HEK293 (cell line): ENCODE data around the gene GTF2F2.

Experiments
- CTCF ChIA-PET: fragments of 350-600 bp; formaldehyde crosslinking; extraction: SDS; loops from one replicate; lab custom pipeline; 2021; ENCODE audit warnings: antibody characterized with exemption; lab: Yijun Ruan, JAX
- POLR2A ChIA-PET: fragments of 300-600 bp; formaldehyde crosslinking; extraction: SDS; loops from one replicate; lab custom pipeline; 2020; ENCODE audit warnings: antibody characterized with exemption, inconsistent platforms; lab: Yijun Ruan, JAX
- H3K27ac ChIP-seq: fragments of 200-500 bp; sonication (Bioruptor generic); 2 replicates; pipeline ENCODE4 v1.5.1; 2014; ENCODE audit warnings: low read depth, low read length, control low read depth, inconsistent platforms; ENCODE audit errors: extremely low read depth
- H3K36me3 ChIP-seq, 2 experiments: fragments of 200-500 bp in 1 of 2; sonication (Bioruptor generic) in 1 of 2; 1 replicate in 1 of 2; 2 replicates in 1 of 2; pipeline ENCODE4 v1.5.1; 2014 to 2017; ENCODE audit warnings: inconsistent platforms in 2 of 2, low read length in 2 of 2; ENCODE audit not compliant: control insufficient read depth in 2 of 2, insufficient read depth in 1 of 2
- H3K4me1 ChIP-seq: fragments of 200-500 bp; sonication (Bioruptor generic); 2 replicates; pipeline ENCODE4 v1.5.1; 2014; ENCODE audit warnings: mild to moderate bottlenecking, low read length, inconsistent platforms; ENCODE audit not compliant: control insufficient read depth, insufficient read depth
- H3K4me3 ChIP-seq: 2 replicates; pipeline ENCODE4 v1.5.1; 2011; ENCODE audit warnings: low read depth, mild to moderate bottlenecking, control low read depth, low read length, moderate library complexity
- H3K9me3 ChIP-seq: fragments of 200-500 bp; sonication (Bioruptor generic); 2 replicates; pipeline ENCODE4 v1.5.1; 2014; ENCODE audit warnings: low read depth, low read length, inconsistent platforms; ENCODE audit not compliant: control insufficient read depth, insufficient read depth
- FEZF1 ChIP-seq: fragments of 450-650 bp; formaldehyde crosslinking; IDR thresholded peaks from 2 replicates; pipeline ENCODE4 v1.5.1; 2016; ENCODE audit warnings: missing biosample characterization, missing genetic modification characterization
- GLIS1 ChIP-seq: fragments of 450-650 bp; formaldehyde crosslinking; IDR thresholded peaks from 2 replicates; pipeline ENCODE4 v1.5.1; 2016; ENCODE audit warnings: missing biosample characterization, missing genetic modification characterization
- IKZF3 ChIP-seq: fragments of 450-650 bp; IDR thresholded peaks from 2 replicates; pipeline ENCODE4 v1.5.0; 2018; ENCODE audit warnings: missing biosample characterization, mild to moderate bottlenecking, missing genetic modification characterization, moderate library complexity
- MEIS1 ChIP-seq: sonication (generic); formaldehyde crosslinking; IDR thresholded peaks from 2 replicates; pipeline ENCODE4 v1.8.1; 2022; ENCODE audit warnings: missing genetic modification reagents, mild to moderate bottlenecking, borderline replicate concordance
- PRDM1 ChIP-seq: fragments of 450-650 bp; formaldehyde crosslinking; IDR thresholded peaks from 2 replicates; pipeline ENCODE4; 2016; ENCODE audit warnings: missing biosample characterization, missing genetic modification characterization
- RBAK ChIP-seq: fragments of 450-650 bp; formaldehyde crosslinking; IDR thresholded peaks from 2 replicates; pipeline ENCODE4 v1.5.1; 2016; ENCODE audit warnings: missing biosample characterization, missing genetic modification characterization
- WT1 ChIP-seq: fragments of 450-650 bp; formaldehyde crosslinking; IDR thresholded peaks from 2 replicates; pipeline ENCODE4 v1.5.1; 2016; ENCODE audit warnings: missing biosample characterization, missing genetic modification characterization
- ZBTB48 ChIP-seq: fragments of 450-650 bp; formaldehyde crosslinking; IDR thresholded peaks from 2 replicates; pipeline ENCODE4 v1.5.1; 2016; ENCODE audit warnings: missing biosample characterization, missing genetic modification characterization
- ZEB2 ChIP-seq: fragments of 450-650 bp; formaldehyde crosslinking; IDR thresholded peaks from 2 replicates; pipeline ENCODE4 v1.5.1; 2016; ENCODE audit warnings: missing biosample characterization, missing genetic modification characterization
- ZIC2 ChIP-seq: fragments of 450-650 bp; formaldehyde crosslinking; IDR thresholded peaks from 2 replicates; pipeline ENCODE4 v1.5.1; 2016; ENCODE audit warnings: missing biosample characterization, missing genetic modification characterization
- ZNF112 ChIP-seq: fragments of 450-650 bp; formaldehyde crosslinking; IDR thresholded peaks from 2 replicates; pipeline ENCODE4 v1.5.0; 2017; ENCODE audit warnings: missing biosample characterization, missing genetic modification characterization
- ZNF16 ChIP-seq: fragments of 450-650 bp; formaldehyde crosslinking; IDR thresholded peaks from 2 replicates; pipeline ENCODE4 v1.5.1; 2016; ENCODE audit warnings: low read depth, missing biosample characterization, missing genetic modification characterization
- ZNF302 ChIP-seq: fragments of 450-650 bp; formaldehyde crosslinking; IDR thresholded peaks from 2 replicates; pipeline ENCODE4 v1.5.1; 2016; ENCODE audit warnings: missing biosample characterization, missing genetic modification characterization, low read depth
- ZNF366 ChIP-seq: fragments of 450-650 bp; formaldehyde crosslinking; conservative IDR thresholded peaks from 2 replicates; pipeline ENCODE4 v1.5.1; 2016; ENCODE audit warnings: missing biosample characterization, missing genetic modification characterization
- ZNF501 ChIP-seq: fragments of 450-650 bp; formaldehyde crosslinking; IDR thresholded peaks from 2 replicates; pipeline ENCODE4 v1.5.1; 2016; ENCODE audit warnings: missing biosample characterization, missing genetic modification characterization
- ZNF521 ChIP-seq: fragments of 450-650 bp; formaldehyde crosslinking; IDR thresholded peaks from 2 replicates; pipeline ENCODE4 v1.5.1; 2017; ENCODE audit warnings: missing biosample characterization, mild to moderate bottlenecking, missing genetic modification characterization
- ZNF558 ChIP-seq: fragments of 450-650 bp; formaldehyde crosslinking; IDR thresholded peaks from 2 replicates; pipeline ENCODE4 v1.5.1; 2016; ENCODE audit warnings: missing biosample characterization, missing genetic modification characterization
- ZNF629 ChIP-seq: fragments of 450-650 bp; formaldehyde crosslinking; IDR thresholded peaks from 2 replicates; pipeline ENCODE4 v1.5.1; 2017; ENCODE audit warnings: missing biosample characterization, missing genetic modification characterization
- ZNF654 ChIP-seq: fragments of 450-650 bp; formaldehyde crosslinking; IDR thresholded peaks from 2 replicates; pipeline ENCODE4 v1.5.1; 2016; ENCODE audit warnings: low read depth, missing biosample characterization, missing genetic modification characterization
- ZNF777 ChIP-seq: fragments of 450-650 bp; formaldehyde crosslinking; IDR thresholded peaks from 2 replicates; pipeline ENCODE4 v1.5.1; 2017; ENCODE audit warnings: missing biosample characterization, missing genetic modification characterization, borderline replicate concordance
- TF ChIP-seq, protein P1 (sequence below): fragments of 450-650 bp; formaldehyde crosslinking; IDR thresholded peaks from 2 replicates; pipeline ENCODE4 v1.5.1; 2016; ENCODE audit warnings: missing biosample characterization, missing genetic modification characterization
- TF ChIP-seq, protein P2 (sequence below): fragments of 450-650 bp; formaldehyde crosslinking; IDR thresholded peaks from 2 replicates; pipeline ENCODE4 v1.5.1; 2016; ENCODE audit warnings: missing biosample characterization, missing genetic modification characterization
- TF ChIP-seq, protein P3 (sequence below): fragments of 450-650 bp; IDR thresholded peaks from 2 replicates; pipeline ENCODE4 v1.5.1; 2018; ENCODE audit warnings: missing biosample characterization, mild to moderate bottlenecking, missing genetic modification characterization
- TF ChIP-seq, protein P4 (sequence below): fragments of 450-650 bp; formaldehyde crosslinking; IDR thresholded peaks from 2 replicates; pipeline ENCODE4 v1.5.1; 2017; ENCODE audit warnings: missing biosample characterization, missing genetic modification characterization
- TF ChIP-seq, protein P5 (sequence below): fragments of 450-650 bp; formaldehyde crosslinking; IDR thresholded peaks from 2 replicates; pipeline ENCODE4 v1.5.1; 2017; ENCODE audit warnings: missing biosample characterization, missing genetic modification characterization

GTF2F2 gene

DNA sequence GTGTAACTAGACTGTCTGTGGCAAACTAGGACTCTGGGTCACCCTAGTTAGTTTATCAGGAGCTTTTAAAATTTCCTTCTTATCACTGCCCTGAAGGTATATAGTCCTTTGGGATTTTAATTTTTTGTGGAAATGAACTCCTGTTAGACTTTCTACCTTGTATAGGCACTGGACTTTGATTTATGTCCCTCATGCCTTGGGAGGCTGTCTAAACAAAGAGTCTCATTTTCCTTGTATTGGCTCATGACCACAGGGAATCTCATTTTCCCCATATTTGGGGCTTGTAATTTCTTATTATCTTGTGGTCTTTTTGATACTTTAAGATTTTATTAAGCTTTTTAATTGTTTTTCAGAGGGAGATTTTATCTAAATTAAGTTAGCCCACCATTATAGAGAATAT is 59.1 kb downstream of the GTF2F2 start:
- no peak for TF ChIP-seq ZBTB48 (tag by site-specific recombination)
- TF ChIP-seq, protein P1, sequence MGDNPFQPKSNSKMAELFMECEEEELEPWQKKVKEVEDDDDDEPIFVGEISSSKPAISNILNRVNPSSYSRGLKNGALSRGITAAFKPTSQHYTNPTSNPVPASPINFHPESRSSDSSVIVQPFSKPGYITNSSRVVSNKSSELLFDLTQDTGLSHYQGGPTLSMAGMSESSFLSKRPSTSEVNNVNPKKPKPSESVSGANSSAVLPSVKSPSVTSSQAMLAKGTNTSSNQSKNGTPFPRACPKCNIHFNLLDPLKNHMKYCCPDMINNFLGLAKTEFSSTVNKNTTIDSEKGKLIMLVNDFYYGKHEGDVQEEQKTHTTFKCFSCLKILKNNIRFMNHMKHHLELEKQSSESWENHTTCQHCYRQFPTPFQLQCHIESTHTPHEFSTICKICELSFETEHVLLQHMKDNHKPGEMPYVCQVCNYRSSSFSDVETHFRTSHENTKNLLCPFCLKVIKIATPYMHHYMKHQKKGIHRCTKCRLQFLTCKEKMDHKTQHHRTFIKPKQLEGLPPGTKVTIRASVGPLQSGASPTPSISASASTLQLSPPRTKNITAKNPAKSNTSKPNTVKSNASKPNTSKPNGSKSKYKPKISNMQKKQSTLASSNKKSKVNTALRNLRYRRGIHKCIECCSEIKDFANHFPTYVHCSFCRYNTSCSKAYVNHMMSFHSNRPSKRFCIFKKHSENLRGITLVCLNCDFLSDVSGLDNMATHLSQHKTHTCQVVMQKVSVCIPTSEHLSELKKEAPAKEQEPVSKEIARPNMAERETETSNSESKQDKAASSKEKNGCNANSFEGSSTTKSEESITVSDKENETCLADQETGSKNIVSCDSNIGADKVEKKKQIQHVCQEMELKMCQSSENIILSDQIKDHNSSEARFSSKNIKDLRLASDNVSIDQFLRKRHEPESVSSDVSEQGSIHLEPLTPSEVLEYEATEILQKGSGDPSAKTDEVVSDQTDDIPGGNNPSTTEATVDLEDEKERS (tag by site-specific recombination), result no peak
- TF ChIP-seq, protein P2, sequence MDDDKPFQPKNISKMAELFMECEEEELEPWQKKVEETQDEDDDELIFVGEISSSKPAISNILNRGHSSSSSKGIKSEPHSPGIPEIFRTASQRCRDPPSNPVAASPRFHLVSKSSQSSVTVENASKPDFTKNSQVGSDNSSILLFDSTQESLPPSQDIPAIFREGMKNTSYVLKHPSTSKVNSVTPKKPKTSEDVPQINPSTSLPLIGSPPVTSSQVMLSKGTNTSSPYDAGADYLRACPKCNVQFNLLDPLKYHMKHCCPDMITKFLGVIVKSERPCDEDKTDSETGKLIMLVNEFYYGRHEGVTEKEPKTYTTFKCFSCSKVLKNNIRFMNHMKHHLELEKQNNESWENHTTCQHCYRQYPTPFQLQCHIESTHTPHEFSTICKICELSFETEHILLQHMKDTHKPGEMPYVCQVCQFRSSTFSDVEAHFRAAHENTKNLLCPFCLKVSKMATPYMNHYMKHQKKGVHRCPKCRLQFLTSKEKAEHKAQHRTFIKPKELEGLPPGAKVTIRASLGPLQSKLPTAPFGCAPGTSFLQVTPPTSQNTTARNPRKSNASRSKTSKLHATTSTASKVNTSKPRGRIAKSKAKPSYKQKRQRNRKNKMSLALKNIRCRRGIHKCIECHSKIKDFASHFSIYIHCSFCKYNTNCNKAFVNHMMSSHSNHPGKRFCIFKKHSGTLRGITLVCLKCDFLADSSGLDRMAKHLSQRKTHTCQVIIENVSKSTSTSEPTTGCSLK (tag by site-specific recombination), result no peak
- TF ChIP-seq, protein P3, sequence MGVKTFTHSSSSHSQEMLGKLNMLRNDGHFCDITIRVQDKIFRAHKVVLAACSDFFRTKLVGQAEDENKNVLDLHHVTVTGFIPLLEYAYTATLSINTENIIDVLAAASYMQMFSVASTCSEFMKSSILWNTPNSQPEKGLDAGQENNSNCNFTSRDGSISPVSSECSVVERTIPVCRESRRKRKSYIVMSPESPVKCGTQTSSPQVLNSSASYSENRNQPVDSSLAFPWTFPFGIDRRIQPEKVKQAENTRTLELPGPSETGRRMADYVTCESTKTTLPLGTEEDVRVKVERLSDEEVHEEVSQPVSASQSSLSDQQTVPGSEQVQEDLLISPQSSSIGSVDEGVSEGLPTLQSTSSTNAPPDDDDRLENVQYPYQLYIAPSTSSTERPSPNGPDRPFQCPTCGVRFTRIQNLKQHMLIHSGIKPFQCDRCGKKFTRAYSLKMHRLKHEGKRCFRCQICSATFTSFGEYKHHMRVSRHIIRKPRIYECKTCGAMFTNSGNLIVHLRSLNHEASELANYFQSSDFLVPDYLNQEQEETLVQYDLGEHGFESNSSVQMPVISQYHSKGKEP (tag by site-specific recombination), result 0 out of 2 replicates have a peak, but pooled peaks have one; percentile 15
- TF ChIP-seq RBAK (tag by site-specific recombination), result no peak
- peak; percentile 37 for TF ChIP-seq ZEB2
- TF ChIP-seq IKZF3 (tag by site-specific recombination), result peak; percentile 47; the same call in 1 of the 2 replicates
- TF ChIP-seq ZNF558 (tag by site-specific recombination), result no peak
- no peak for TF ChIP-seq ZNF521 (tag by site-specific recombination)
- TF ChIP-seq MEIS1 (CRISPR knock-in tag), result peak; percentile 62; the same call in 1 of the 2 replicates
- peak; percentile 44; the same call in 1 of the 2 replicates for TF ChIP-seq ZNF366 (tag by site-specific recombination)
- 0 out of 2 replicates have a peak, but pooled peaks have one; percentile 11 for TF ChIP-seq ZIC2
- peak; percentile 13; the same call in 1 of the 2 replicates for TF ChIP-seq ZNF629 (tag by site-specific recombination)
- no peak for TF ChIP-seq ZNF654 (tag by site-specific recombination)
- no peak for TF ChIP-seq ZNF302 (tag by site-specific recombination)
- TF ChIP-seq, protein P4, sequence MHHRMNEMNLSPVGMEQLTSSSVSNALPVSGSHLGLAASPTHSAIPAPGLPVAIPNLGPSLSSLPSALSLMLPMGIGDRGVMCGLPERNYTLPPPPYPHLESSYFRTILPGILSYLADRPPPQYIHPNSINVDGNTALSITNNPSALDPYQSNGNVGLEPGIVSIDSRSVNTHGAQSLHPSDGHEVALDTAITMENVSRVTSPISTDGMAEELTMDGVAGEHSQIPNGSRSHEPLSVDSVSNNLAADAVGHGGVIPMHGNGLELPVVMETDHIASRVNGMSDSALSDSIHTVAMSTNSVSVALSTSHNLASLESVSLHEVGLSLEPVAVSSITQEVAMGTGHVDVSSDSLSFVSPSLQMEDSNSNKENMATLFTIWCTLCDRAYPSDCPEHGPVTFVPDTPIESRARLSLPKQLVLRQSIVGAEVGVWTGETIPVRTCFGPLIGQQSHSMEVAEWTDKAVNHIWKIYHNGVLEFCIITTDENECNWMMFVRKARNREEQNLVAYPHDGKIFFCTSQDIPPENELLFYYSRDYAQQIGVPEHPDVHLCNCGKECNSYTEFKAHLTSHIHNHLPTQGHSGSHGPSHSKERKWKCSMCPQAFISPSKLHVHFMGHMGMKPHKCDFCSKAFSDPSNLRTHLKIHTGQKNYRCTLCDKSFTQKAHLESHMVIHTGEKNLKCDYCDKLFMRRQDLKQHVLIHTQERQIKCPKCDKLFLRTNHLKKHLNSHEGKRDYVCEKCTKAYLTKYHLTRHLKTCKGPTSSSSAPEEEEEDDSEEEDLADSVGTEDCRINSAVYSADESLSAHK, result 0 out of 2 replicates have a peak, but pooled peaks have one; percentile 11
- peak; percentile 76 for TF ChIP-seq FEZF1 (tag by site-specific recombination)
- TF ChIP-seq ZNF16 (tag by site-specific recombination), result no peak
- TF ChIP-seq, protein P5, sequence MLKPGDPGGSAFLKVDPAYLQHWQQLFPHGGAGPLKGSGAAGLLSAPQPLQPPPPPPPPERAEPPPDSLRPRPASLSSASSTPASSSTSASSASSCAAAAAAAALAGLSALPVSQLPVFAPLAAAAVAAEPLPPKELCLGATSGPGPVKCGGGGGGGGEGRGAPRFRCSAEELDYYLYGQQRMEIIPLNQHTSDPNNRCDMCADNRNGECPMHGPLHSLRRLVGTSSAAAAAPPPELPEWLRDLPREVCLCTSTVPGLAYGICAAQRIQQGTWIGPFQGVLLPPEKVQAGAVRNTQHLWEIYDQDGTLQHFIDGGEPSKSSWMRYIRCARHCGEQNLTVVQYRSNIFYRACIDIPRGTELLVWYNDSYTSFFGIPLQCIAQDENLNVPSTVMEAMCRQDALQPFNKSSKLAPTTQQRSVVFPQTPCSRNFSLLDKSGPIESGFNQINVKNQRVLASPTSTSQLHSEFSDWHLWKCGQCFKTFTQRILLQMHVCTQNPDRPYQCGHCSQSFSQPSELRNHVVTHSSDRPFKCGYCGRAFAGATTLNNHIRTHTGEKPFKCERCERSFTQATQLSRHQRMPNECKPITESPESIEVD (tag by site-specific recombination), result peak; percentile 93
- TF ChIP-seq PRDM1 (tag by site-specific recombination), result no peak
- TF ChIP-seq GLIS1 (tag by site-specific recombination), result peak; percentile 99
- no peak for TF ChIP-seq ZNF777 (tag by site-specific recombination)
- TF ChIP-seq ZNF501, result no peak
- TF ChIP-seq WT1, result peak; percentile 81
- no peak for TF ChIP-seq ZNF112 (tag by site-specific recombination)
- no peaks in the 10 kb centered on the region for H3K9me3 ChIP-seq
- H3K27ac ChIP-seq, result peak overlapping the region; percentile 51; the same call in 1 of the 2 replicates
- POLR2A ChIA-PET, result interaction anchor here (1.1 kb wide), 1 partner anchor 17 kb away, joined by 3 read pairs; no protein-coding TSS in a partner anchor
- H3K4me3 ChIP-seq, result no peak overlapping the region
- CTCF ChIA-PET, result interaction anchor here (0.8 kb wide), 1 partner anchor 102 kb away, joined by 3 read pairs; no protein-coding TSS in a partner anchor
- H3K36me3 ChIP-seq, result no peaks in the 10 kb centered on the region
- H3K4me1 ChIP-seq, result peaks cover 17% of the 10 kb centered on the region
